Stimulated activated CD4-positive, alpha-beta T cell treated with anti-CD3 and anti-CD28 coated beads, Interleukin-12 subunit alpha, Interleukin-12 subunit beta, amount 100 ng/mL, for 4 hours (primary cell): ENCODE results near the gene SLC25A41.
A peak's percentile ranks its signal among the peaks of the same experiment; 100 is the strongest.

Source experiments
- DNase-seq: peaks from one replicate; pipeline ENCODE4 v3.0.0-alpha.2; 2020

The SLC25A41 gene

GRCh38 chr19:6425732-6426620, 7.6 kb downstream of the SLC25A41 start:
- no peak for DNase-seq

DNA sequence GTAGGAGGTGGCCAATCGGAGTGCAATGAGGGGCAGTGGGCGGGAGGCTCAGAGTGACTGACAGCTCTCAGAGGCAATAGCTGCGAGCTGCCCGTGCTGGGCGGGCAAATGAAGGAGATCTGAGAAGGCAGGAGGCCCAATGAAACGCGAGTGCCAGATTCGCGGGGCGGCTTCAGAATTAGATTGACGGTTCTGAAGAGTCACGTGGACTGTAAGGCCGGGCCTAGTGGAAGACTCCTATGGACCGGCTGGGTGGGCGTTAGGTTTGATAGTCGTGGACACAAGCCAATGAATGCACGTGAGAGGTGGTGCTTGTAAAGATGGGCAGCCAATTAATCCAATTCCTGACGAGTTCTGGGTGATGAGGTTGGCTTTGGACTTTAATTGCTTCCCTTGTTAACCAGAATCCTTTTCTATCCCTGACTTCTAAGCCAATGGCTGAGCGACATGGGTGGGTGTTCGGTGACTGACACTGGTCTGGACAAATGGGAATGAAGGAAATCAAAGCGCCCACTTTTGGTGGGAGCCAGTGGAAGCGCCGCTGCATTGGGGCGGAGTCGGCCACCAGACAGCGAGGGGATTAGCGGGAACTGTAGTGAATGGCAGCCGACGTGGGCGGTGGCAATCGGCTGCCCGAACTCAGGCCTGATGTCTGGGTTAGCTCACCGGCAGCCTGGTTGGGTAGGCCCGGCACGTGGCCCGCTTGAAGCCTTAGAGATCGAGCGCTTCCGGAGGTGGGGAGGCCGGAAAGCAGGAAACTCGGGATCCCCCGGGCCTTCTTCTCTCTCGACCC, 8.4 kb downstream of the SLC25A41 start:
- peak; percentile 97 for DNase-seq

GRCh38 chr19:6424195-6424938, 9.2 kb downstream of the SLC25A41 start, which contains the start of gene KHSRP:
KHSRP (minus strand) TSS chr19:6424811; CDS start chr19:6424701, 110 bp downstream.
- DNase-seq, result peak; percentile 44

DNA sequence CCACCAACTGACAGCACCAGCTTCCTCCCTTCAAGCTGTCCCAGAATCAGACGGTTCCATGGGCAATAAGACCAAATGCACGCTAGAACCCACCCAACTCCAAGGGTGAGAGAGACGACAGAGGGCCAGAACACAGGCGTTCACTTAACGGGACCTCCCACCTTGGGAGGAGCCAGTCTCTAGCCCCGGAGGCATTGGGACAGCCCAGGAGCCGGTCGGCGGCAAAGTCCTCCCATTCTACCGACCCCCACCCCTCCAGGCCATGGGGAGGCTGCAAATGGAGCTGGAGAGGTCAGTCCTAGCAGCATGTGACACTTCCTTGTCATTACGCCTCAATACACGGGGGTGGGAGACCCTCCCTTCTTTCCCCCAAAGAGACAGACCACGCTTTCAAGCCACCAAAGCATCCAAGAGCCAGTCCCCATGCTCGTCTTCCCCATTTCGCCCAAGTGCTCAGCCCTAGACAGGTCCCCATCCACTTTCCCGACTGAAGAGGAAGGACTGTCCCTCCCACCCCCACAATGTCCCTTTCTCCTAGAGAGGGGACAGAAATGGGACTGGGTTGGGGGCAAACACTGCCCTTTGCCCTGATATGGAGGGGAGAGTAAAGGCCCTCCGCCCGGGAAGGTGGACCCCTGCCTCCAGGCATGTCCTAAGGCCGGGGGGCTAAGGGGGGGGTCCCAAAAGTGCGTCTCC, 9.9 kb downstream of the SLC25A41 start:
- peak; percentile 33 for DNase-seq

DNA sequence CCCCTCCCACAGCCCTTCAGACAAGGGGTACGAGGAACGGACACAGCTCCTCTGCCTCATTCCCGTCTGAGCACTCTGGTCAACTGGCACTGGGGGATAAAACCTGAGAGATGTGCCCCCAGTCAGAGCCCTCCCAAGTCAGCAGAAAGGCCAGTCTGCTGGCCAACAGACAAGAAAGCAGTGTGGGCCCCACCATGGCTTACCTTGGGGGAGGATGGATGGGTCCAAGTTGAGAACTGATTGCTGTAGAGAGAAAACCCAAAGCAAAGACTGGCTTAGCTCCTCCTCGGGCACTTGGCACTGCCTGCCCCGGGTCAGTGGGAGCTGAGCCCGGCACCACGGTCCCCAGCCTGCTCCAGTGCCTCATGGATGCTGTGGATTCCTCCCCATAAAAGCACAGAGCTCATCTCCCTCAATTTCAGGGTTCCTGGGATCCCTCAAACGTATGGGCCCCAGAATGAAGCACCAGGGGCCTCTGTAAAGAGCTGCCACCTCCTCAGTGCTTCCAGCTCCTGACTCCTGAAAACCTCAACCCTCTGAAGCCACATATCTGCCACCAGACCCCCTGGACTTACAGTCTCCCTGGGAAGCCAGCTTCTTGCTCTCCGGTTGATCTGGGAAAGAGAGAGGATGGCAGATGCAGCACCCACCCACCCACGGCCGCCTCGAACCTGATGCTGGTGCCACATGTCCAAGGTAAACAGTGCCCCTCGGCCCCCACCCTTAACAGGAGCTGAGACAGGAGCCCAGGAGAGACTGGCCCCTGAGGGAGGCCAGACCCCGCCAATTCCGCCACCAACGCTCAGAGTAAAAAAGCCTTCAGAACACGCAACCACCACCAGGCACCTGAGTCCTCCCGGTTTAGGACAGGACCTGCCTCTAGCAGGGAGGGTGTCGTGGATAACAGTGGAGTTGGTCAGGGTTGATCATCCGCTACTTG, 12.2 kb downstream of the SLC25A41 start:
- DNase-seq, result no peak

DNA sequence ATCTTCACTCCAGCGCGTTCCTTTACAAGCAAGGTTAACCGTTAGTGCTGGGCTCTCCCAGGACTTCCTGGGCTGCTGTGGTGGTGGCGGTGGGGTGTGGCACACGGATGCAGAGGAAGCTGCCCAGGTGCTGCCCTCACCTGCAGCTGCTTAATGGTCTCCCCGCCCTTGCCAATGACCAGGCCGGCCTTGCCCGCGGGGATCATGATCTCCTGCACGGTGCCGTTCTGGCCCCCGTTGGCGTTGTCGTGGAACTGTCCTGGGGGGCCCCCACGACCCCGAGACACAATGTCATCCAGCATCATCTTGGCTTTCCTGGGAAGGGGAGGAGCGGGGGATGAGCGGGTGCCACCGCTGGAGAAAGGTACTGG, 15.0 kb downstream of the SLC25A41 start:
- no peak for DNase-seq

DNA sequence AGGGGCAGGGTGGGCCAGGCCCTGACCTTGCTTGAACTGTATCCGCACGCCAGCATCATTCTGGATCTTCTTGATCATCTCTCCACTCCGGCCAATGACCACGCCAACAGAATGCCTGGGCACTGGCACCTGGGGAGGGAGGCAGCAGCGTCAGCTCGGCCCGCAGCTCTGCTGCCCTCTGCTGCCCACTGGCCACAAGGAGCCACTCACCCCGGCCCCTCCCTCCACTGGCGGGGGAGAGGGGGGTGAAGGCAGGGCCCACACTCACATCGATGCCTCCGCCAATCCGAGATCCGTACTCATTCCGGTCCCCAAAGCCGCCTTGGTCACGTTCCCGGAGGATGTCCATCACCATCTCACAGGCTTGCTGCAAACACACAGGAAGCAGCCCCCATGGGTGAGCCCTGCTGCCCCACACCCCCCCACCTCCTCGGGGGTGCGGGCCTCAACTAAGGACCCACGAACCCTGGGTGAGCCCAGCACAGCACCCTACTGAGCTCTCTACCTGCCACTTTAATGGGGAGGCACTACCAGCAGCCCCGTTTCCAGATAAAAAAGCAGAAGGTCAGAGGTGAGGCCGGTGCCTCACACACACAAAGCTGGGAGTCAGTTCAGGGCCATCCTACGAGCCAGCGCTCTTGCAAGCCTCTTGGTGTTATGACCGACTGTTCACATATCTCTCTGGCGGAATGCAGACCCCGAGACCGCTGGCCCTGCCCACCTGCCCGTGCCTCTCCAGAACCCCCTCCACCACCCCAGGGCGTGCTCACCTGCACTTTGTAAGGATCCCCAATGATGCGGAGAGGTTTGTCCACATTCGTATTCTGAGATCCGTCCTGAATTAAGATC, 15.6 kb downstream of the SLC25A41 start:
- DNase-seq, result no peak

GRCh38 chr19:6416658-6417405, 16.7 kb downstream of the SLC25A41 start:
- no peak for DNase-seq

GRCh38 chr19:6415591-6416190, 17.9 kb downstream of the SLC25A41 start:
- no peak for DNase-seq

GRCh38 chr19:6414793-6415590, 18.6 kb downstream of the SLC25A41 start:
- DNase-seq, result no peak

DNA sequence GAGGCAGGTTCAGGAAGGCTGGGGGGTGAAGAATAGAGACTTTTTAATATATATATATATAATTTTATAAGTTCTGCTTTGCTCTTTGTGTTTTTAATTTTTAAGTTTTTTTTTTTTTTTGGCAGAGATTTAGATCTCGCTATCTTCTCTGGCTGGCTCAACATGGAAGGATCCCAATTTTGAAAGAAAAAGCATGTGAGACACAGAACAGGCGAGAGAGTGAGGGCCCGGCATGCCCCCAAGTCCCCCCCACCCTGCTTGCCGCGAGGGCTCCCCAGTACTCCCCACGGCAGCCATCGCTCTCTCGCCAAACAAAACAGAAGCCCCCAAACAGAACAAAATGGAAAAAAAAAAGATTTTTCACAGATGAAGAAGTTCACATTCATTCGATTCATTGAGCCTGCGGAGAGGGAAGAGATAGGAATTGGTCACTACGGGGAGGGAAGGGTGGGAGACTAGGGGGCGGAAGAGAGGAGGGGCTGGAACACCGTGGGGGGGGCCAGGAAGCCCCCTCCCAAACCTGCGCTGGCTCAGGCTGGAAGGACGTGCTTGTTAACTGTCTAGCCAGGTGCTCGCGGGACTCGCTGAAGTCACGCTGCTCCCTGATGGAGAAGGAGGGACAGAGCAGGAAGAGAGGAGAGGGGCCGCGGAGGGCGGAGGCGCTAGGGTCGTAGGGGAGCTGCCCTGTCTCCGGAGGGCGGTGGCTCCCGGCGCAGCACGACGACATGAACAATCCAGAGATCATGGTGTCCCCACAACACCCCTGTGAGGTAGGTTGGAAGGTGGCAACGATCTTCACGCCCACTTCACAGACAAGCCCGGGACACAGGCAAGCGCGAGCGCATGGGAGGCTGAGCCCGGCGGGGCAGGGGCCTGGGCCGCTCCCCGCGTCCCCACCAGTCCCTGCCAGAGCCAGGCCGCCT, 19.6 kb downstream of the SLC25A41 start:
- DNase-seq, result no peak

DNA sequence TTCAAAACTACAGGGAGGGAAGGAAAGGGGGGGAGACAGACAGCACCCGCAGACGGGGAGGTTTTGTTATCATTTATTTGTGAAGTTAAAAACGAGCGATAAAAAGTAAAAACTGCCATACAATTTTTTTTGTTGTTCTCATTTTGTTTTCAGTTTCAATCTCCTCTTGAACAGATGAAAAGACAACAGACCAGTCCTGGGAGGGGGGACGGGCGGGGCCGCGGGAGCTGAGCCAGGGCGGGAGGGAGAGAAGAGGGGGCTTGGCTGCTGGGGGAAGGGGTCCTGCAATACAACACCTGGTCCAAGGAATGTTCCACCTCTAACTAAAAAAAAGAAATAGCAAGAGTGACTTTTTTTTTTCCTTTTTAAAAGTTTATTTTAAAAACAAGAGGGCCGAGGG, 20.3 kb downstream of the SLC25A41 start:
- no peak for DNase-seq

DNA sequence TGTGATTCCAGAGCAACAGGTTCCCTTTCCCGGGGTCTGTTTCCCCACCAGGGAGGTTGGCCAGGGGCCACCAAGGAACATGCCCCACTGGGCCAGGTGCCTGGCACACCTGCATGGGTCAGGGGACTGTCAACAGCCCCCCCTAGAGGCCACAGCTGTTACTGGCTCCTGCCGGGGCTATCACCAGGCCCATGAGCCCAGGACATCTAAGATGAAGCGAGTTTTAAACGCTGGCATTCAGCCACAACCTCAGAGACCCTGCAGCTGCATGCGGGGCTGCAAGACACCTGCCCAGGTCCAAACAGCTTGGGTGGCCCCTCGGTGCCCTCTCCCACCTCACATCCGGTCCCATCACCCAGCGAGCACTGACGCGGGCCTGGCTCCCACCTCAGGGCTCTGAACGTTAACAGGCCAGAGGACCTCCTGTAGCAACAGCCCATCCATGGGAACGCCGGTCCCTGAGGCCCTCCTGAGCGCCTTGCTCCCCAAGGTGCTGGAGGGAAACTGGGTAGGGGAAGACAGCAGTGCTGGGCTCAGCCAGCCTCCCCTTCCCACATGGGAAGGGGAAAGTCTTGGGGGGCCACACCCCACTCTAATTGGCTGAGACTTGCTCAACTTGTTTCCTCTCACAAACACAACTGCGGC, 21.0 kb downstream of the SLC25A41 start:
- DNase-seq, result peak; percentile 51

DNA sequence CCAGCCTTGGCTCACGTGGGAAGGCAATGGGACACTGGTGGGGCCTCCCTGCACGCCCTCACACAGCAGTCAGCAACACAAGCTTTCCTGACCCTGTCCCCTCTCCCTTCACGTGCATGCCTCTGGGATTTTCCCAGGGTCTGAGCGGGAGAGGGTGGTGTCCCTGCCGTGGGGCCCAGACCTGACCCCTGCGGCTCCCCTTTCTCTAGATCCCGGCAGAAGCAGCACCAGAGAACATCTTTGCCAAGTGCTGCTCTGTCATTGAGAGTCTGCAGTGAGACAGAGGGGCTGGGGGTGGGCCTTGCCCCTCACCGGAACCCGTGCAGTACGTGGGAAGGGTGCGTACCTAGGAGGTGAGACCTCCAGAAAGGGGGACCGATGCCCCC, 21.5 kb downstream of the SLC25A41 start:
- DNase-seq, result no peak

DNA sequence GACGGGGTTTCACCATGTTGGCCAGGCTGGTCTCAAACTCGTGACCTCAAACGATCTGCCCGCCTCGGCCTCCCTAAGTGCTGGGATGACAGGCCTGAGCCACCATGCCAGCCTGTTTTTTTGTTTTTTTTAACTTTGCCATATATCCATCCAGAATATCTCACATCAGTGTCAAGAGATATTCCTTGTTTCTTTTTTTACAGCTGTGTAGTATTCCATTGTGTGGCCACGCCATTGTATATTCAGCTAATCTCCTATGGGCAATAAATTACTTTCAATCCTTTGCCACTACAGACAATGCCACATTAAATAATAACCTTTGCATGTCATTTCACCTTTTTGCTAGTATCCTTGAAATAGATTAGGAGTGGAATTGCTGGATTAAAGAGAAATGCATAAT, 24.2 kb downstream of the SLC25A41 start:
- no peak for DNase-seq

DNA sequence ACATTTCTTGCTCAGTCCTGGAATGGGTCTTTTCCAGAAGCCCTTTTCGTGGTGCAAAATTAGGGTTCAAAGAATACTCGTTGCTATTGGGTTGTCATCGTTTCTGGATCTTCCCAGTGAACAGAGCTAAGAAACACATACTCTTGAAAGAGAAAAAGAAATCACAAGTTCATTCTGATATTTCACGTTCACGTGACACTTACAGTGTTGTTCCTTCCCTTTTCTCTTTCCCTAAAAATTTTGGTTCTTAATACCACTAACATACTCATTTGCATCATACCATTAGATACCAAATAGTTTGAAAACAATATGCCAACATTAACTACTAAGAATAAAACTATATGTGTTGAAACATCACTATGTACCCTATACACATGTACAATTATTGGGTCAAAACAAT, 27.2 kb downstream of the SLC25A41 start:
- DNase-seq, result no peak
